ENCODE data around the gene OR5T2.
"Not testable (repeated sequence)": the region's sequence is repeated elsewhere in the genome, so short reads cannot be mapped to it uniquely, and the experiment has no call there.

OR5T2 gene

GRCh38 chr11:56234155-56234554, at the start of gene OR5T2:
Gene OR5T2 (minus strand): TSS chr11:56234255. CDS start chr11:56233062, 1,193 bp downstream.
- no peak for DNase-seq

GRCh38 chr11:56273854-56274253, 39.8 kb upstream of the OR5T2 start, which contains the start of gene OR5T1:
Gene OR5T1 (plus strand): TSS chr11:56274154. CDS start chr11:56275639, 1,485 bp downstream.
- DNase-seq = no peak

GRCh38 chr11:56271092-56271491, 37.0 kb upstream of the OR5T2 start:
- no peak for DNase-seq

- DNase-seq = no peak
Observed at GRCh38 chr11:56251954-56252353, 17.9 kb upstream of the OR5T2 start, which contains the start of gene OR5T3. Gene OR5T3 (plus strand): TSS chr11:56252254. CDS start chr11:56252254, 0 bp downstream.

- DNase-seq = not testable (repeated sequence)
Observed at GRCh38 chr11:56219735-56220134, 14.3 kb downstream of the OR5T2 start.

- DNase-seq = no peak
Observed at GRCh38 chr11:56214537-56214936, 19.5 kb downstream of the OR5T2 start.

- no peak for DNase-seq
Observed at GRCh38 chr11:56207790-56208189, 26.3 kb downstream of the OR5T2 start.

GRCh38 chr11:56197367-56197766, 36.7 kb downstream of the OR5T2 start:
- no peak for DNase-seq

GRCh38 chr11:56196705-56197104, 37.4 kb downstream of the OR5T2 start:
- DNase-seq = no peak

- no peak for DNase-seq
Observed at GRCh38 chr11:56188602-56189001, 45.5 kb downstream of the OR5T2 start.

- no peak for DNase-seq
Observed at GRCh38 chr11:56183459-56183858, 50.6 kb downstream of the OR5T2 start.
